Measurements from ENCODE around the gene LCNL1. TPM values are rescaled to one million over a fixed set of nuclear protein-coding genes. Genes with fewer than 3 reads are reported as not detected.
A peak's percentile ranks its signal among the peaks of the same experiment; 100 is the strongest.
"Not testable (repeated sequence)": the region's sequence is repeated elsewhere in the genome, so short reads cannot be mapped to it uniquely, and the experiment has no call there.

LCNL1 gene
- total RNA-seq, 1 experiment from 2014 or later, result not detected

GRCh38 chr9:137025517-137025966, 42.7 kb downstream of the LCNL1 start:
- DNase-seq (ENCODE audit: low read depth), result no peak

GRCh38 chr9:137026384-137026783, 43.6 kb downstream of the LCNL1 start:
- no peak for DNase-seq (ENCODE audit: low read depth)

- DNase-seq (ENCODE audit: low read depth), result no peak
Observed at GRCh38 chr9:137026828-137027227, 44.0 kb downstream of the LCNL1 start.

DNA sequence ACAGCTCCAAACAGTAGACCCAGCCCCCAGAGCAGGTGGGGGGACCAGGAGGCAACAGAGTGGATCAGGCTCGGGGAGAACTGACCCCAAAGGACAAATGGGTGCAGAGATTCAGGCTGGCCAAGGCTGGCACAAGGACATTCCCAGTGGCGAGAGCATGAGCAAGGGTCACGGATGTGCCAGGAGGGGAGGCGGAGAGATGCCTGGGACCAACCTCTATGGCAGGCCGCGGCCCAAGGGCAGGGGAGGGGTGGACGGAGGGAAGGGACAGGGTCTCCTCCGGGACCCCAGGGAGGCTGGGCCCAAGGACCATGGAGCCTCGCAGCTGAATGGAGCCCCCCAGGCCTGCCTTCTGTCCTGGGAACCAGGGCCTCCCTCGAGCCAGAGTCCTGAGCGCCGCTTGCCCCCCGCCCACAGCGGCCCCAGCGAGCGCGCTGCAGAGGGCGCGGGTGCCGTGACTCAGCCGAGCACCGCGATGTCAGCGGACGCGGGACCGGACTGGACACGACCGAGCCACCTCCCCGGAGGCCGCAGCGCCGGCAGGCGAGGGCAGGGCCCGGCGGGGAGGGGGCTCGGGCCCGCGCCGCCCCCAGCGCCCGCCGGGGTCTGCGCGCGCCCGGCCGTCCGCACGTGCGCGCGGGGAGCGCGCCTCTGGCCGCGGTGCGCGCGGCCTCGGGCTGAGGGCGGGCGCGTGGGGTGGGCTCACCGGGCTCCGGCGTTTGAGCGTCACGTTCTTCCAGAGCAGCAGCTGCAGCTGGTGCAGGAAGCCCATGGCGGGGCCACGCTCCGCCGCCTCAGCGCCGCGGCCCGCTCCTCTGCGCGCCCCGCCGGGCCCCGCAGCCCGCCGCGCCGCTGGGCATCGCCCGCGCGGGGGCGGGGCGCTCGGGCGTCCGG, 44.8 kb downstream of the LCNL1 start, which contains the start of gene ABCA2:
TSS of gene ABCA2 (minus strand) at position 869 of the 894 bp plus-strand sequence. CDS start at position 772, 97 bp downstream.
- peak; percentile 41 for DNase-seq (ENCODE audit: low read depth)

DNA sequence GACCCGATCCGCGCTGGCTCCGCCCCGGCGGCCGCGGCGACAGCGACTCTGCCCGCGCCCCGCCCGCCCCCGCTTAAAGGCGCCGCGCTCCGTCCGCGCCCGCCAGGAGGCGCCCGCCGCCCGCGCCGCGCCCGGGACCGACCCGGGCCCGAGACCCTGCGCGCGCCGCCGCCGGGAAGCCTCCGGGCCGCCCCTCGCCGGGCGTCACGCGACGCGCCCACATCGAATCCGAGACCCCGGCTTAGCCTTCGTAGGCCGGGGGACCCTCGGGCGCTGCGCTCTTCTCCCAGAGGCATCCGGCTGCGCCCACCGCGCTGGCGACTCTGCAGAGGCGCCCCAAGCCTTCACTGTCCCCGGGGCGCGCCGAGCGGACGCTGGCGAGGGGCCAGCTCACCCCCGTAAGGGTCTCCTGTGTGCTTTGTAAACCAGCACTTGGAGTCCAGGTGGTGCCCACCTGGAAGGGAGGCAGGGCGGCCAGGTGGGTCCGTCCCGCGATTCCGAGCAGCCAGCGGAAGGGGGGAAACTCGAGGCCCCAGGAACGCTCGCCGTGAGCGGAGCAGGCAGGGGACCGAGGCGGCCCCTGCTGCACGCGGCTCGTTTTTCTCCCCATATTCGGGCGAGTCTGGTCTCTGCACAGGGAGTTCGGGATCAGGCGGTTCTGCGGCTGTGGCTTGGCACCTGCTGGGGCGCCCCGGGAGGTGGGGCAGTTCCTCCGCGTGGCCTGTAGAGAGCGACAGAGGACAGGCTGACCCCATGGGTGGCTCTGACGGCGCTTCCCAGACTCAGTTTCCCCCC, 45.7 kb downstream of the LCNL1 start:
- DNase-seq (ENCODE audit: low read depth), result peak; percentile 76

GRCh38 chr9:137029058-137029936, 46.5 kb downstream of the LCNL1 start:
- peak; percentile 82 for DNase-seq (ENCODE audit: low read depth)

DNA sequence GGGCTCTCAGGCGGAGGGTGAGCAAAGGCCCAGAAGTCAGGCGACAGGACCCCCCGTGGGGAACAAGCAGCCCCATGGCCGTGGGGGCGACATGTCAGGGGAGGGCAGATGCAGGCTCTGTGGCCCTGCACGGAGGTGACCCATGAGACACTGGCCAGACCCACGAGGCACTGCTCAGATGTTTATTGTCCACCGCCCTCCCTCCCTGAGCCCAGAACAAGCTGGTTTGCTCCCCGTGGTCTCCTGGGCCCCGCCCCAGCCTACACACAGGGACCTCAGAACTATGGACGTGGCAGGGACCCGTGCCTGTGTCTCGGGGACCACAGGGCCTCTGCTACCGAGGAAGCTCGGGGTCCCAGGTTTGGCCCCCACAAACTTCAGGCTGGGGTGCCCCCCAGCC, 47.2 kb downstream of the LCNL1 start:
- no peak for DNase-seq (ENCODE audit: low read depth)

DNA sequence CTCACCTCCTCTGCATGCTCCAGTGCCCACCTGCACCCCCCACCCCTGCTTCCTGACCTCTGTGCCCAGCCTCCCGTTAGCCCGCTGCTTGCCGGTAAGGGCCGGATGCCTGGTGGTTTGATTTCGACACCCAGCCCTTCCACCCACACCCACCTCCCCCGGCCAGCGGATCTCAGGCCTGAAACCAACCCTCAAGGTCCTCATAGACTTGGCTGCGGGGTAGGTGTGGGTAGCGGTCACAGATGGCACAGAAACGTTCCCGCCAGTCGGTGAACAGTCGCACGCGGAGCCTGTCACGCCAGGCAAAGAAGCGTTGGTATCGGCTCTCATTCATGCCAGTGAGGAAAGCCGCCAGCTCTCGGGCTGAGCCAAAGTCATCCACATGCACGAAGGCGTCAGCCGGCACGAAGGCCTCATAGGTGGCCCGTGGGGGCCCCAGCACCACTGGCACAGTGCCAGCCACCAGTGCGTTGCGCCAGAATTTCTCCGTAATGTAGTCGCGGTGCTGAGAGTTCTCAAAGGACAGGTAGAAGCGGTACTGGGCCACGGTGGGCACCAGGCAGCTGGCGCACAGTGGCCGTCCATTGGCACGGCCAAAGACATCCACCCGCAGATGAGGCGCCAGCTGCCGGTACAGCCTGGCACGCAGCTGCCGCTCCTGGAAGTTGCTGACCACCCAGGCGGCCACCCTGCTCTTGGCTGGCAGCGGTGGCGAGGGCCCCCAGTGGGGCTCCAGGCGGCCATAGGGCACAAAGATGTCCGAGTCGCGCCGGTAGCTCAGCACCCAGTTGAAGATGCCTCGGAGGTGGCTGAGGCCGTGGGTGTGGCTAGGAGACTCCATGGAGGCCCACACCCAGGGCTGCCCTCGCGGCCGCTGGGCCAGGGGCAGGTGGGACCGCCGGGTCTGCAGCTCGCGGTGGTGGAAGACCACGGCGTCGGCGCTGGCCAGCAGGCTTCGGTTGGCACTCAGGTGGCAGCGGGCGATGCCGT, 48.0 kb downstream of the LCNL1 start:
- no peak for DNase-seq (ENCODE audit: low read depth)

- DNase-seq (ENCODE audit: low read depth), result no peak
Observed at GRCh38 chr9:137031904-137032640, 49.3 kb downstream of the LCNL1 start, which contains the start of gene FUT7. FUT7 (minus strand) TSS chr9:137032088; CDS start chr9:137031991, 97 bp downstream.

GRCh38 chr9:137032858-137033257, 50.1 kb downstream of the LCNL1 start:
- DNase-seq (ENCODE audit: low read depth), result no peak

DNA sequence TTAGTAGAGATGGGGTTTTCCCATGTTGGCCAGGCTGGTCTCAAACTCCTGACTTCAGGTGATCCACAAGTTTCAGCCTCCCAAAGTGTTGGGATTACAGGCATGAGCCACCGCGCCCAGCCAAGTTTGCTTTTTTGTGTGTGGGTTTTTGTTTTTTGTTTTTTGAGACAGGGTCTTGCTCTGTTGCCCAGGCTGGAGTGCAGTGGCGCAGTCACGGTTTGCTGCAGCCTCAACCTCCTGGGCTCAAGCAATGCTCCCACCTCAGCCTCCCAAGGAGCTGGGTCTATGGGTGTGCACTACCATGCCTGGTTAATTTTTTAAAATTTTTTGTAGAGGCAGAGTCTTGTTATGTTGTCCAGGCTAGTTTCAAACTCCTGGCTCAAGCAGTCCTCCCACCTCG, 50.7 kb downstream of the LCNL1 start:
- DNase-seq (ENCODE audit: low read depth), result not testable (repeated sequence)

GRCh38 chr9:137034039-137034708, 51.4 kb downstream of the LCNL1 start:
- peak; percentile 45 for DNase-seq (ENCODE audit: low read depth)

DNA sequence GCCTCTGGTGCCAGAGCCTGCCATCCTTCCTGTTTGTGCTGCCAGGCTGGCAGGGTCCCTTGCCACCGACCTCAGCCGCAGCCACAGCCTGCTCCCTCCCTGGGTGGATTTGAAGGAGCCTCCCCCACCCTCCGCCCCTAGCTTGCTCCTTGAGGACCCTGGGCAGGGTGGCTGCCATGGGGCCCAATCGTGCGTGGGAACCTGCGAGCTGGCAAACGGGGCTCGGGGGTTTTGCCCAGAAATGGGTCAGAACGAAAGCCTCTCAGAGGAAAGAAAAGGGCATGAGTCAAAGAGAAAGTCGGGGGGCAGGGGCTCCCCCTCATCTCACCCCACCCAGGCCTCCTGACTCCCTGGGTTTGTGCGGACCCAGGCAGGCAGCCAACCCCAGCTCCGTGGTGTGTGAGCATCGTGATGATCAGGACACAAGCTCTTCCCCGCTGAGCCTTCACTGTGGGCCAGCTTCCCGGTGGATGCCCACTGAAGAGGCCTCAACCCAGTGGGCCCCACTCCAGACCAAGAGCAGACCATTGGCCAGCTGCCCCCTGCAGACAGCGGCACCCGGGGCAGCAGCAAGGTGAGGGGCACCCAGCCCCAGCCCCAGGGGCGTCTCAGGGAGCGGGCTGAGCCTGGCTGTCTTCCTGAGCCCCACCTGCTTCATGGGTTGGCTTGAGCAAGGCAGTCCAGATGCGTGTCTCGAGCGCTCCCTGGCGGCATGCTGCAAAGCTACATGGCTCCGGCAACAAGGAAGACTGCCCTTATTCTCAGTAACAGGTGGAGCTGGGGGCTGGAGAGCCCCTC, 52.1 kb downstream of the LCNL1 start:
- peak; percentile 92 for DNase-seq (ENCODE audit: low read depth)

Other genes starting within 250 kb of the LCNL1 start
- not detected in 2 replicates for gene LCN10, start 240.1 kb upstream of the LCNL1 start, total RNA-seq (2014; rRNA removed; shearing (Covaris generic))
- not detected in 2 replicates for gene LCN6, start 234.5 kb upstream of the LCNL1 start, total RNA-seq (2014; rRNA removed; shearing (Covaris generic))
- not detected in 2 replicates for gene LCN8, start 224.8 kb upstream of the LCNL1 start, total RNA-seq (2014; rRNA removed; shearing (Covaris generic))
- not detected in 2 replicates for gene LCN15, start 218.5 kb upstream of the LCNL1 start, total RNA-seq (2014; rRNA removed; shearing (Covaris generic))
- gene TMEM141, start 191.6 kb upstream of the LCNL1 start, total RNA-seq (2014; rRNA removed; shearing (Covaris generic)), result 46.9 and 61.6 TPM in 2 replicates
- 0.23 TPM in 1 of 2 replicates, not detected in the other for gene CCDC183, start 186.7 kb upstream of the LCNL1 start, total RNA-seq (2014; rRNA removed; shearing (Covaris generic))
- gene RABL6, start 175.0 kb upstream of the LCNL1 start, total RNA-seq (2014; rRNA removed; shearing (Covaris generic)), result 64.7 and 69.4 TPM in 2 replicates
- 0.18 and 0.74 TPM in 2 replicates for gene AJM1, start 140.5 kb upstream of the LCNL1 start, total RNA-seq (2014; rRNA removed; shearing (Covaris generic))
- gene PHPT1, start 133.6 kb upstream of the LCNL1 start, total RNA-seq (2014; rRNA removed; shearing (Covaris generic)), result 67.5 and 92.7 TPM in 2 replicates
- 2.1 and 6.1 TPM in 2 replicates for gene MAMDC4, start 130.6 kb upstream of the LCNL1 start, total RNA-seq (2014; rRNA removed; shearing (Covaris generic))
- 379 and 424 TPM in 2 replicates for gene EDF1, start 116.7 kb upstream of the LCNL1 start, total RNA-seq (2014; rRNA removed; shearing (Covaris generic))
- gene TRAF2, start 96.5 kb upstream of the LCNL1 start, total RNA-seq (2014; rRNA removed; shearing (Covaris generic)), result 25.4 and 34.6 TPM in 2 replicates
- gene FBXW5, start 38.3 kb upstream of the LCNL1 start, total RNA-seq (2014; rRNA removed; shearing (Covaris generic)), result 98.8 and 99.2 TPM in 2 replicates
- 1.2 TPM in 1 of 2 replicates, not detected in the other for gene C8G, start 37.8 kb upstream of the LCNL1 start, total RNA-seq (2014; rRNA removed; shearing (Covaris generic))
- not detected in 2 replicates for gene LCN12, start 30.7 kb upstream of the LCNL1 start, total RNA-seq (2014; rRNA removed; shearing (Covaris generic))
- not detected in 2 replicates for gene PTGDS, start 5.5 kb upstream of the LCNL1 start, total RNA-seq (2014; rRNA removed; shearing (Covaris generic))
- gene PAXX, start 9.4 kb downstream of the LCNL1 start, total RNA-seq (2014; rRNA removed; shearing (Covaris generic)), result 60.5 and 66.9 TPM in 2 replicates
- gene CLIC3, start 13.6 kb downstream of the LCNL1 start, total RNA-seq (2014; rRNA removed; shearing (Covaris generic)), result 0.18 and 3.9 TPM in 2 replicates
- gene ABCA2, start 45.2 kb downstream of the LCNL1 start, total RNA-seq (2014; rRNA removed; shearing (Covaris generic)), result 1.2 and 2.2 TPM in 2 replicates
- not detected in 2 replicates for gene FUT7, start 49.1 kb downstream of the LCNL1 start, total RNA-seq (2014; rRNA removed; shearing (Covaris generic))
- gene NPDC1, start 63.2 kb downstream of the LCNL1 start, total RNA-seq (2014; rRNA removed; shearing (Covaris generic)), result 15.9 and 17.4 TPM in 2 replicates
- not detected in 2 replicates for gene ENTPD2, start 71.1 kb downstream of the LCNL1 start, total RNA-seq (2014; rRNA removed; shearing (Covaris generic))
- gene SAPCD2, start 87.6 kb downstream of the LCNL1 start, total RNA-seq (2014; rRNA removed; shearing (Covaris generic)), result 69.8 and 86.6 TPM in 2 replicates
- gene UAP1L1, start 94.5 kb downstream of the LCNL1 start, total RNA-seq (2014; rRNA removed; shearing (Covaris generic)), result 6.1 and 12.4 TPM in 2 replicates
- 57.5 and 61.9 TPM in 2 replicates for gene MAN1B1, start 104.0 kb downstream of the LCNL1 start, total RNA-seq (2014; rRNA removed; shearing (Covaris generic))
- 23.0 and 35.4 TPM in 2 replicates for gene DPP7, start 131.7 kb downstream of the LCNL1 start, total RNA-seq (2014; rRNA removed; shearing (Covaris generic))
- gene GRIN1, start 156.2 kb downstream of the LCNL1 start, total RNA-seq (2014; rRNA removed; shearing (Covaris generic)), result 0.06 TPM in 1 of 2 replicates, not detected in the other
- gene LRRC26, start 187.1 kb downstream of the LCNL1 start, total RNA-seq (2014; rRNA removed; shearing (Covaris generic)), result not detected in 2 replicates
- not detected in 2 replicates for gene TMEM210, start 189.1 kb downstream of the LCNL1 start, total RNA-seq (2014; rRNA removed; shearing (Covaris generic))
- 11.3 and 23.5 TPM in 2 replicates for gene ANAPC2, start 205.6 kb downstream of the LCNL1 start, total RNA-seq (2014; rRNA removed; shearing (Covaris generic))
- 169 and 188 TPM in 2 replicates for gene SSNA1, start 205.7 kb downstream of the LCNL1 start, total RNA-seq (2014; rRNA removed; shearing (Covaris generic))
- 11.7 and 12.8 TPM in 2 replicates for gene TPRN, start 217.7 kb downstream of the LCNL1 start, total RNA-seq (2014; rRNA removed; shearing (Covaris generic))
- gene TMEM203, start 222.7 kb downstream of the LCNL1 start, total RNA-seq (2014; rRNA removed; shearing (Covaris generic)), result 62.3 and 65.4 TPM in 2 replicates
- 14.3 and 15.3 TPM in 2 replicates for gene NDOR1, start 222.7 kb downstream of the LCNL1 start, total RNA-seq (2014; rRNA removed; shearing (Covaris generic))
- not detected in 2 replicates for gene RNF208, start 239.2 kb downstream of the LCNL1 start, total RNA-seq (2014; rRNA removed; shearing (Covaris generic))
- gene CYSRT1, start 242.2 kb downstream of the LCNL1 start, total RNA-seq (2014; rRNA removed; shearing (Covaris generic)), result 0.91 TPM in 1 of 2 replicates, not detected in the other
- 0.21 TPM in 1 of 2 replicates, not detected in the other for gene RNF224, start 244.5 kb downstream of the LCNL1 start, total RNA-seq (2014; rRNA removed; shearing (Covaris generic))
- not detected in 2 replicates for gene SLC34A3, start 247.9 kb downstream of the LCNL1 start, total RNA-seq (2014; rRNA removed; shearing (Covaris generic))